Heart left ventricle (tissue), 16 donors: Measurements from ENCODE around the gene CDH23. TPM values are rescaled to one million over a fixed set of nuclear protein-coding genes. Genes with fewer than 3 reads are reported as not detected.

Source experiments
- ATAC-seq, 4 donors: fragments of 200-7000 bp; cut with Tn5 transposase; one replicate each; pipeline ENCODE4 v1.9.1; 2020 to 2022; ENCODE audit warnings: moderate library complexity in 4 of 4, mild to moderate bottlenecking in 3 of 4, moderate number of reproducible peaks in 1 of 4
- DNase-seq, 5 donors: peaks; one replicate each; pipeline ENCODE4 v3.0.0-alpha.2; 2020
- H3K27ac ChIP-seq, 12 donors: fragments of 200-600 bp; sonication (generic) in 4 of 12; one replicate each; pipeline versions ENCODE4 v1.5.0 to v1.8.0; 2016 to 2022; ENCODE audit warnings: mild to moderate bottlenecking in 2 of 12
- H3K27me3 ChIP-seq, 9 donors: fragments of 200-600 bp; sonication (generic) in 2 of 9; one replicate each; pipeline versions ENCODE4 v1.5.1 to v1.8.0; 2016 to 2022; ENCODE audit warnings: mild to moderate bottlenecking in 3 of 9
- H3K36me3 ChIP-seq, 9 donors: fragments of 200-600 bp; sonication (generic) in 2 of 9; one replicate each; pipeline versions ENCODE4 v1.5.0 to v1.8.0; 2018 to 2022; ENCODE audit warnings: mild to moderate bottlenecking in 2 of 9
- H3K4me1 ChIP-seq, 12 donors: fragments of 200-600 bp; sonication (generic) in 4 of 12; one replicate each; pipeline versions ENCODE4 v1.5.0 to v1.8.0; 2016 to 2022; ENCODE audit warnings: mild to moderate bottlenecking in 3 of 12
- H3K4me3 ChIP-seq, 12 donors: fragments of 200-600 bp; sonication (generic) in 4 of 12; one replicate each; pipeline versions ENCODE4 v1.5.0 to v1.8.0; 2017 to 2022; ENCODE audit warnings: mild to moderate bottlenecking in 9 of 12, moderate library complexity in 4 of 12
- H3K9me3 ChIP-seq, 12 donors: fragments of 200-600 bp; sonication (generic) in 4 of 12; one replicate each; pipeline versions ENCODE4 v1.5.0 to v1.8.0; 2016 to 2022; ENCODE audit warnings: mild to moderate bottlenecking in 1 of 12
- POLR2A ChIP-seq, 2 donors: fragments of 450-650 bp; IDR thresholded peaks; one replicate each; pipeline ENCODE4 v1.6.1; 2017; ENCODE audit warnings: antibody characterized with exemption in 2 of 2, mild to moderate bottlenecking in 2 of 2, moderate library complexity in 2 of 2
- WGBS, 4 donors: extraction: QIAGEN DNeasy Blood & Tissue Kit in 2 of 4; methylation state at CpG; one replicate each; pipeline versions ENCODE4 v1.1.5 to v1.1.7; 2013 to 2018; 5-methylcytosine and 5-hydroxymethylcytosine counted together
- intact Hi-C, 10 donors: fragments of 100-400 bp; cut with DNase I; formaldehyde crosslinking; loops; one replicate each; pipeline versions ENCODE4 v1.11.1 to v1.14.2; 2022
- polyA plus RNA-seq, 2 donors: library from polyadenylated mRNA; stranded (reverse); fragments of 200-250 nt; gene quantifications; one replicate each; pipeline ENCODE4 v1.2.3, GENCODE V29; 2013
- total RNA-seq, 9 donors: library from RNA; depleted of rRNA in 2 of 9; stranded (reverse); fragments of >200 nt in 2 of 9; fragmentation: NEBNext Ultra II Directional in 3 of 9; extraction: Animal tissue kit (Norgen Biotek cat#: 25700) in 3 of 9; gene quantifications; one replicate each; pipeline versions ENCODE4 v1.1.0 to v1.2.4, GENCODE V29; 2016 to 2023
- TF ChIP-seq, protein P1 (sequence below), 12 donors: fragments of 200-600 bp; sonication (generic) in 4 of 12; IDR thresholded peaks; one replicate each; pipeline versions ENCODE4 v1.5.0 to v1.8.0; 2018 to 2022; ENCODE audit warnings: antibody characterized with exemption in 12 of 12, mild to moderate bottlenecking in 5 of 12
- donor health status: ischemic (EF 13 %, LVEDD 7.1; RV severe dilation, severe dysfunction).
- donor health status: healthy with polysubstance abuse.
- donor health status: DM: no; HTN: yes; CAD: no.
- donor health status: DM: no; HTN: no; CAD: no.
- donor health status: ischemic (EF 25% LVEDD 6.9; RV normal size, moderate dysfunction).
- donor health status: ischemic (EF 25% LVEDD 5.7; RV mildly dilated, moderate dysfunction).
- donor health status: healthy.
- donor health status: DM: yes; HTN: yes; CAD: no.
- donor health status: ischemic (EF 35%, LVEDD 5.7; RV mildly dilated, moderate dysfunction).
- donor health status: nonischemic (EF 11% LVEDD 7.7; RV severe dilation, severe dysfunction).
- donor health status: DM: yes; HTN: yes; CAD: no.
- donor health status: PGD.
- donor health status: ischemic (EF 29% LVEDD 5.4; RV normal size, mild dysfunction).
- donor health status: nonischemic (EF 23%, LVEDD 6.1; RV moderate dilation, normal function).

Gene CDH23
- total and polyA plus RNA-seq, 11 donors: 1.2 to 8.6 (median 3.9) TPM

DNA sequence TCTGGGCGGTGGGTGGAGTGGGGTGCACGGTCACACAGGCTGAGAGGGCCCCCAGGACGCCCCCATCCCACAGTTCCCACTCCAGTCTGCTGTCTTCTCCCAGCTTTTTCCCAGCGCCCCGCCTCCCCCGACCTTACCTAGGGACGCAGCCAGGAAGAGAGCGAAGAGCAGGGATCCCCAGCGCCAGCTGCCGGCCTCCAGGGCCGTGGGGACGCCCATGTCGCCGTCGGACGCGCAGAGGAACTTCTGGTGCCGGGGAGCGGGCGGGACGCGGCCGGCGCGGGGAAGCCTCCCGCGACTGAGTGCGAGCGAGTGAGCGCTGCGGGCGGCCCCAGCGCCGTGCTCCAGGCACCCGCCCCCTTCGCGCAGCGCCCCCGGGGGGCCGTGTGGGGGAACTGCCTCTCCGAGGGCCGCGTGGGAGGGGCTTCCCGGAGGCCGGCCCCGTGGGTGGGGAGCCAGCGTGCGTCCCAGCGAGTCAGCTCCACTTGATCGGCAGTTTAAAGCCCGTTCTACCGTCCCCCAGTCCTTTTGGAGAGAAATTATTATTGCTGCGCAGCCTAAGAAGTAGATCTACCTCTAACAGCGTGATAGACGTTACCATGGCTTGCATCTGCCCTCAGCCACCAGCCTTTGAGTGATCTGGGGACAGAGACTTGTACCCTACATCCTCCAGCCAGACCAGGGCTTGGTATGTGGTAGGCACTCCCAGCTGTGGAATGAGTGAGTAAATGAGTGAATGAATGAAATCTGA lies 376.7 kb downstream of the CDH23 start, which contains the start of gene VSIR:
Gene VSIR, minus strand, starts transcription at position 300 of the 751 bp plus-strand sequence. Its CDS starts 81 bp downstream, at position 219.
- Histone ChIP-seq H3K27me3 (no peaks in the 10 kb centered on the region), H3K27ac (peak within 1 kb of the TSS; percentile 82 to 98 (median 97)), H3K36me3 (peaks cover 0 to 7% (median 0%) of the 10 kb centered on the region in 9 donors), H3K9me3 (no peaks in the 10 kb centered on the region), H3K4me1 (peaks cover 9 to 83% (median 59%) of the 10 kb centered on the region in 12 donors), H3K4me3 (peak within 1 kb of the TSS; percentile 70 to 96 (median 85))
- TF ChIP-seq POLR2A (IDR thresholded peaks at IDR 0.05): peak; percentile 91 to 98
- TF ChIP-seq, protein P1, sequence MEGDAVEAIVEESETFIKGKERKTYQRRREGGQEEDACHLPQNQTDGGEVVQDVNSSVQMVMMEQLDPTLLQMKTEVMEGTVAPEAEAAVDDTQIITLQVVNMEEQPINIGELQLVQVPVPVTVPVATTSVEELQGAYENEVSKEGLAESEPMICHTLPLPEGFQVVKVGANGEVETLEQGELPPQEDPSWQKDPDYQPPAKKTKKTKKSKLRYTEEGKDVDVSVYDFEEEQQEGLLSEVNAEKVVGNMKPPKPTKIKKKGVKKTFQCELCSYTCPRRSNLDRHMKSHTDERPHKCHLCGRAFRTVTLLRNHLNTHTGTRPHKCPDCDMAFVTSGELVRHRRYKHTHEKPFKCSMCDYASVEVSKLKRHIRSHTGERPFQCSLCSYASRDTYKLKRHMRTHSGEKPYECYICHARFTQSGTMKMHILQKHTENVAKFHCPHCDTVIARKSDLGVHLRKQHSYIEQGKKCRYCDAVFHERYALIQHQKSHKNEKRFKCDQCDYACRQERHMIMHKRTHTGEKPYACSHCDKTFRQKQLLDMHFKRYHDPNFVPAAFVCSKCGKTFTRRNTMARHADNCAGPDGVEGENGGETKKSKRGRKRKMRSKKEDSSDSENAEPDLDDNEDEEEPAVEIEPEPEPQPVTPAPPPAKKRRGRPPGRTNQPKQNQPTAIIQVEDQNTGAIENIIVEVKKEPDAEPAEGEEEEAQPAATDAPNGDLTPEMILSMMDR (IDR thresholded peaks at IDR 0.05): peak; percentile 87 to 98 (median 96)
- peak; percentile 91 to 98 (median 92) for DNase-seq
- WGBS, 4 donors: 0 to 1% (median 1%) methylated on average over 16 to 55 of the region's 55 CpGs
- ATAC-seq: peak; percentile 62 to 85 (median 80)
- intact Hi-C loops: loop anchor here (2.0 to 10.0 kb wide), 6 partner anchors 27 to 111 kb away; no protein-coding TSS in a partner anchor

DNA sequence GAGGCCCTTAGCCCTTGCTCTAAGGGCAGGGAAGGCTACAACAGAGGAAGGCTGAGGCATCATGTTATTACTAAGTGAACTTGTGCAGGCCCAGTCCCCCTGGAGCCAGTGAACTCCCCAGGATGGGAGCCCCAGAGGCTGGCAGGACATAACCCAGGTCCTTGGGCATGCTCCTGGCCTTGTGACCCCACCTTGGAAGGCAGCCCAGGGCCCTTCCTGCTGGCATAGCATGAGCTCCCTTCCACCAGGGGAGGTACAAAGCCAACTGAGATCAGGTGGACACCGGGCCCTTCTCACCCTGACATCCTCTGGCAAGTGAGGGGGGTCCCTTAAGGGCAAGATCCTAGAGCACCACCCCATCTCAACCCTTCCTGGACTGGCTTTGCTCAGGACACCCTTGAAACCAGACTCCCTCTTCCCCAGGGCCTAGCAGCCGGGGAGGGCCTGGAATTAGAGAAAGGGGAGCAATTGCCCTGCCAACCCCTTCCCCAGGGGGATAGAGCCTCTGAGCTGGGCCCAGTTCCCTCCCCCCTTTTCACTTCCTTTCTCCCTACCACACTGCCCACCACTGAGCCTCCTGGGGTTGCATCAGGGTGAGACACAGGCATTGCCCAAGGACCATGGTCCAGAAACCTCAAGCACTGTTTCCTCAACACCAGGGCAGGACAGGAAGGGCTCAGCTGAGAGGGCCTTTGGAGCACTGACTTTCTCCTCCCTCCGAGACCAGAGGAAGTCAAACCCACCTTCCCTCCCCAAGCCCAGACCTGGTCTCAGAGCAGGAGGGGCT lies 378.4 kb downstream of the CDH23 start:
- intact Hi-C loops: loop anchor here in 8 of 10 donors (5.0 to 10.0 kb wide), 3 partner anchors 48 to 110 kb away; no protein-coding TSS in a partner anchor
- Histone ChIP-seq H3K27ac (peak overlapping the region in 4 of 12 donors; percentile 9 to 98 (median 18)), H3K4me3 (peak overlapping the region in 1 of 12 donors; percentile 90), H3K27me3 (no peaks in the 10 kb centered on the region), H3K36me3 (peaks cover 0 to under 1% (median 0%) of the 10 kb centered on the region in 9 donors), H3K9me3 (no peaks in the 10 kb centered on the region), H3K4me1 (peaks cover 1 to 70% (median 42%) of the 10 kb centered on the region in 12 donors)
- ATAC-seq (peak in 1 of 4 donors; percentile 2), DNase-seq (peak in 3 of 5 donors; percentile 44 to 67 (median 54))
- no peak for TF ChIP-seq POLR2A (IDR thresholded peaks at IDR 0.05)
- TF ChIP-seq, protein P1 (IDR thresholded peaks at IDR 0.05): no peak
- WGBS, 4 donors: 50 to 65% (median 56%) methylated on average over 3 of the region's 3 CpGs

DNA sequence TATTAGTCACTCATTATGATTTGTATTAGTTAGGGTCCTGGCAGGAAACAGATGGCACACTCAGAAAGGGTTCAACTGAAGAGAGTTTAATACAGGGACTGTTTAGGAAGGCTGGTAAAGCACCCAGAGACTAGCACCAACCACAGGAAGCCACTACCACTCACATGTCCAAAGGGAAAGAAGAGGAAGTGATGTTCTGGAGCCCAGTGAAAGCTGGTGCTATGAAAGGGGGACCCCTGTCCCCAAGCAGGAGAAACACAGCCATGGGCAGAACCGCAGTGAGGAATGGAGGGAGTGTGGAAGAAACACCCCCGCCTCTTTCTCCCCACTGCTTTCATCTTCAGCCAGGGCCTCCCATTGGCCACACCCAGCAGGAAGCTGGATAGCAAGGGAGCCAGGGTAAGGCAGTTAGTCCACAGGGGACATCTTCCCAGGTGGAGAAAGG lies 379.8 kb downstream of the CDH23 start:
- H3K4me1 ChIP-seq: peaks cover 0 to 56% (median 28%) of the 10 kb centered on the region in 12 donors
- H3K4me3 ChIP-seq: no peak overlapping the region
- no peaks in the 10 kb centered on the region for H3K9me3 ChIP-seq
- intact Hi-C loops: loop anchor here in 1 of 10 donors (10.0 kb wide), 1 partner anchor 108 kb away; no protein-coding TSS in a partner anchor
- peak in 2 of 5 donors; percentile 14 to 16 for DNase-seq
- ATAC-seq: no peak
- peak overlapping the region in 1 of 12 donors; percentile 98 for H3K27ac ChIP-seq
- no peaks in the 10 kb centered on the region for H3K36me3 ChIP-seq
- WGBS, 4 donors: 56 to 67% (median 63%) methylated on average over 2 of the region's 2 CpGs
- H3K27me3 ChIP-seq: no peaks in the 10 kb centered on the region
- no peak for TF ChIP-seq POLR2A (IDR thresholded peaks at IDR 0.05)
- TF ChIP-seq, protein P1 (IDR thresholded peaks at IDR 0.05): no peak
